ENCODE data around the gene YIF1B.
"Not testable (repeated sequence)": the region's sequence is repeated elsewhere in the genome, so short reads cannot be mapped to it uniquely, and the experiment has no call there.

Gene YIF1B

GRCh38 chr19:38315657-38316476 lies at the start of gene YIF1B:
Gene YIF1B, minus strand, starts transcription at chr19:38315947. Its CDS starts 30 bp downstream, at chr19:38315917.
- no peak for TF ChIP-seq CTCF (IDR thresholded peaks at IDR 0.05; ENCODE audit: control insufficient read depth, extremely low read depth, insufficient read depth)

GRCh38 chr19:38362946-38363688 lies 47.4 kb upstream of the YIF1B start:
- H3K4me3 ChIP-seq (ENCODE audit: low read depth, low read length) = peak overlapping the region; percentile 62
- DNase-seq (ENCODE audit: low read depth) = not testable (repeated sequence)

More at GRCh38 chr19:38315657-38316476, at the start of gene YIF1B:
- peak; percentile 93 for DNase-seq (ENCODE audit: low read depth)
- peak within 1 kb of the TSS; percentile 93 for H3K4me3 ChIP-seq (ENCODE audit: low read depth, low read length)

GRCh38 chr19:38362076-38362945 lies 46.6 kb upstream of the YIF1B start:
- TF ChIP-seq CTCF (IDR thresholded peaks at IDR 0.05; ENCODE audit: control insufficient read depth, extremely low read depth, insufficient read depth) = no peak
- DNase-seq (ENCODE audit: low read depth) = peak; percentile 48
- H3K4me3 ChIP-seq (ENCODE audit: low read depth, low read length) = peak overlapping the region; percentile 62

GRCh38 chr19:38361633-38362075 lies 45.9 kb upstream of the YIF1B start:
- H3K4me3 ChIP-seq (ENCODE audit: low read depth, low read length) = peak overlapping the region; percentile 62
- DNase-seq (ENCODE audit: low read depth) = peak; percentile 31
- 0 out of 2 replicates have a peak, but pooled peaks have one; percentile 13 for TF ChIP-seq CTCF (IDR thresholded peaks at IDR 0.05; ENCODE audit: control insufficient read depth, extremely low read depth, insufficient read depth)

GRCh38 chr19:38360839-38361631 lies 45.3 kb upstream of the YIF1B start:
- DNase-seq (ENCODE audit: low read depth) = no peak
- no peak for TF ChIP-seq CTCF (IDR thresholded peaks at IDR 0.05; ENCODE audit: control insufficient read depth, extremely low read depth, insufficient read depth)
- peak overlapping the region; percentile 62 for H3K4me3 ChIP-seq (ENCODE audit: low read depth, low read length)

GRCh38 chr19:38360351-38360750 lies 44.6 kb upstream of the YIF1B start:
- DNase-seq (ENCODE audit: low read depth) = no peak
- TF ChIP-seq CTCF (IDR thresholded peaks at IDR 0.05; ENCODE audit: control insufficient read depth, extremely low read depth, insufficient read depth) = no peak
- no peak overlapping the region for H3K4me3 ChIP-seq (ENCODE audit: low read depth, low read length)
